Gastrocnemius medialis (tissue), 4 donors: ENCODE data around the gene ARHGAP26.

Source experiments
- CTCF ChIP-seq, 5 experiments: fragments of 450-650 bp in 3 of 5; fragments of 200-600 bp in 2 of 5; sonication (generic) in 2 of 5; IDR thresholded peaks in 4 of 5; conservative IDR thresholded peaks in 1 of 5; 1 replicate in 4 of 5; 2 replicates in 1 of 5; pipeline ENCODE4 v1.5.1; 2016 to 2019; ENCODE audit warnings: antibody characterized with exemption in 5 of 5, mild to moderate bottlenecking in 3 of 5, moderate library complexity in 3 of 5
- POLR2A ChIP-seq, 2 donors: fragments of 450-650 bp; IDR thresholded peaks; one replicate each; pipeline ENCODE4 v1.6.1; 2017; ENCODE audit warnings: antibody characterized with exemption in 2 of 2, mild to moderate bottlenecking in 2 of 2, moderate library complexity in 2 of 2

GRCh38 chr5:143063175-143063970 is 293.2 kb downstream of the ARHGAP26 start:
- TF ChIP-seq CTCF (IDR thresholded peaks at IDR 0.05 in 4 of 5, conservative IDR thresholded peaks at IDR 0.05 in 1 of 5) = no peak
- no peak for TF ChIP-seq POLR2A (IDR thresholded peaks at IDR 0.05)
